Epidermal melanocyte (primary cell): Measurements from ENCODE around the gene LIPA.

ENCODE experiments used
- DNase-seq: peaks from one replicate; pipeline ENCODE4 v3.0.0; 2011; ENCODE audit warnings: low spot score; ENCODE audit not compliant: insufficient read length

The LIPA gene

GRCh38 chr10:89167915-89168314 lies 83.7 kb downstream of the LIPA start:
- no peak for DNase-seq

GRCh38 chr10:89165923-89166322 lies 85.7 kb downstream of the LIPA start:
- DNase-seq = no peak

- DNase-seq = no peak
Measured at GRCh38 chr10:89164920-89165319, 86.7 kb downstream of the LIPA start.

GRCh38 chr10:89164080-89164479 lies 87.5 kb downstream of the LIPA start:
- DNase-seq = no peak
